Activated CD8-positive, alpha-beta T cell treated with anti-CD3 and anti-CD28 coated beads, Interleukin-2, amount 10 ng/mL, durations not matched to agents 7 days and 5 days (primary cell): ENCODE results near the gene HIVEP1. TPM values are rescaled to one million over a fixed set of nuclear protein-coding genes. Genes with fewer than 3 reads are reported as not detected.

Source experiments
- ATAC-seq: fragments of 150-1000 bp; cut with Tn5 transposase; one replicate; pipeline ENCODE4 v1.10.0; 2021; ENCODE audit warnings: moderate library complexity
- CTCF ChIA-PET: fragments of 350-600 bp; sonication (Branson Sonifier 250); formaldehyde crosslinking; loops from one replicate; lab custom pipeline; 2021; ENCODE audit warnings: antibody characterized with exemption; lab: Charles Lee
- POLR2A ChIA-PET: fragments of 350-600 bp; sonication (Branson Sonifier 250); formaldehyde crosslinking; loops from one replicate; lab custom pipeline; 2021; ENCODE audit warnings: antibody characterized with exemption; lab: Charles Lee
- DNase-seq: peaks from one replicate; pipeline ENCODE4 v3.0.0-alpha.2; 2020
- H3K27ac Mint-ChIP-seq: one replicate; pipeline ENCODE4 v1.8.0; 2021; ENCODE audit warnings: mild to moderate bottlenecking, mixed read lengths
- H3K27me3 Mint-ChIP-seq: one replicate; pipeline ENCODE4 v1.8.0; 2021; ENCODE audit warnings: low read depth, mixed read lengths
- H3K36me3 Mint-ChIP-seq: one replicate; pipeline ENCODE4 v1.8.0; 2021; ENCODE audit warnings: low read depth, mixed read lengths
- H3K4me1 Mint-ChIP-seq: one replicate; pipeline ENCODE4 v1.8.0; 2021; ENCODE audit warnings: low read depth, mixed read lengths
- H3K4me3 Mint-ChIP-seq: one replicate; pipeline ENCODE4 v1.8.0; 2021; ENCODE audit warnings: mild to moderate bottlenecking, mixed read lengths
- H3K9me3 Mint-ChIP-seq: one replicate; pipeline ENCODE4 v1.8.0; 2022; ENCODE audit warnings: mixed read lengths; ENCODE audit not compliant: insufficient read depth
- total RNA-seq, 2 experiments: library from RNA; stranded (reverse); gene quantifications; one replicate each; pipeline ENCODE4 v1.2.3, GENCODE V29; 2021

The HIVEP1 gene
- total RNA-seq, 2 experiments from 2014 or later, result 21.2 to 21.4 TPM

GRCh38 chr6:12071064-12071615 lies 59.0 kb downstream of the HIVEP1 start:
- POLR2A ChIA-PET, result no interaction called here
- no peak for ATAC-seq
- H3K27ac Mint-ChIP-seq, result no peak overlapping the region
- no peak for DNase-seq
- CTCF ChIA-PET, result no interaction called here
- H3K4me3 Mint-ChIP-seq, result no peak overlapping the region
- no peaks in the 10 kb centered on the region for H3K9me3 Mint-ChIP-seq
- peaks cover 33% of the 10 kb centered on the region for H3K4me1 Mint-ChIP-seq
- no peaks in the 10 kb centered on the region for H3K27me3 Mint-ChIP-seq
- peaks cover 5% of the 10 kb centered on the region for H3K36me3 Mint-ChIP-seq

GRCh38 chr6:12075067-12075563 lies 63.0 kb downstream of the HIVEP1 start:
- CTCF ChIA-PET, result interaction anchor here (0.7 to 3.1 kb wide), 16 partner anchors 8 to 1316 kb away, joined by 3 to 33 read pairs (median 4); no protein-coding TSS in a partner anchor

GRCh38 chr6:12077021-12077710 lies 65.1 kb downstream of the HIVEP1 start:
- ATAC-seq (no peak), DNase-seq (no peak)
- Mint-ChIP-seq H3K4me1 (peaks cover 33% of the 10 kb centered on the region), H3K27ac (peak overlapping the region; percentile 19), H3K36me3 (peaks cover 4% of the 10 kb centered on the region), H3K9me3 (no peaks in the 10 kb centered on the region), H3K4me3 (no peak overlapping the region), H3K27me3 (no peaks in the 10 kb centered on the region)
- ChIA-PET POLR2A (interaction anchor here (0.5 kb wide), 1 partner anchor 10 kb away, joined by 3 read pairs; no protein-coding TSS in a partner anchor), CTCF (interaction anchor here (0.6 to 2.2 kb wide), 3 partner anchors 12 to 213 kb away, joined by 3 to 6 read pairs (median 5); partner anchors contain the start of gene EDN1)

More at GRCh38 chr6:12075067-12075563, 63.0 kb downstream of the HIVEP1 start:
- H3K4me1 Mint-ChIP-seq, result peaks cover 36% of the 10 kb centered on the region
- DNase-seq (no peak), ATAC-seq (no peak)
- POLR2A ChIA-PET, result interaction anchor here (1.5 kb wide), 1 partner anchor 62 kb away, joined by 3 read pairs; no protein-coding TSS in a partner anchor
- H3K9me3 Mint-ChIP-seq, result no peaks in the 10 kb centered on the region
- H3K36me3 Mint-ChIP-seq, result peaks cover 5% of the 10 kb centered on the region
- H3K4me3 Mint-ChIP-seq, result no peak overlapping the region
- H3K27me3 Mint-ChIP-seq, result no peaks in the 10 kb centered on the region
- peak overlapping the region; percentile 23 for H3K27ac Mint-ChIP-seq

GRCh38 chr6:12078014-12078413 lies 65.9 kb downstream of the HIVEP1 start:
- H3K27ac Mint-ChIP-seq, result no peak overlapping the region
- DNase-seq, result no peak
- H3K27me3 Mint-ChIP-seq, result no peaks in the 10 kb centered on the region
- peaks cover 30% of the 10 kb centered on the region for H3K4me1 Mint-ChIP-seq
- H3K9me3 Mint-ChIP-seq, result no peaks in the 10 kb centered on the region
- ChIA-PET CTCF (interaction anchor here (0.6 to 2.2 kb wide), 3 partner anchors 13 to 212 kb away, joined by 3 to 6 read pairs (median 5); partner anchors contain the start of gene EDN1), POLR2A (interaction anchor here (0.5 kb wide), 2 partner anchors 11 to 365 kb away, joined by 3 read pairs; no protein-coding TSS in a partner anchor)
- H3K36me3 Mint-ChIP-seq, result no peaks in the 10 kb centered on the region
- H3K4me3 Mint-ChIP-seq, result no peak overlapping the region
- ATAC-seq, result no peak

- Mint-ChIP-seq H3K36me3 (no peaks in the 10 kb centered on the region), H3K27me3 (no peaks in the 10 kb centered on the region), H3K9me3 (no peaks in the 10 kb centered on the region), H3K4me3 (no peak overlapping the region), H3K27ac (no peak overlapping the region), H3K4me1 (peaks cover 16% of the 10 kb centered on the region)
- ChIA-PET CTCF (no interaction called here), POLR2A (no interaction called here)
- ATAC-seq, result no peak
- no peak for DNase-seq
Observed at GRCh38 chr6:12081771-12082170, 69.7 kb downstream of the HIVEP1 start.

GRCh38 chr6:12082368-12082767 lies 70.3 kb downstream of the HIVEP1 start:
- ATAC-seq (no peak), DNase-seq (no peak)
- H3K27me3 Mint-ChIP-seq, result no peaks in the 10 kb centered on the region
- CTCF ChIA-PET, result interaction anchor here (1.2 kb wide), 1 partner anchor 16 kb away, joined by 3 read pairs; no protein-coding TSS in a partner anchor
- H3K4me1 Mint-ChIP-seq, result peaks cover 15% of the 10 kb centered on the region
- H3K36me3 Mint-ChIP-seq, result no peaks in the 10 kb centered on the region
- H3K4me3 Mint-ChIP-seq, result no peak overlapping the region
- POLR2A ChIA-PET, result no interaction called here
- no peak overlapping the region for H3K27ac Mint-ChIP-seq
- H3K9me3 Mint-ChIP-seq, result no peaks in the 10 kb centered on the region

GRCh38 chr6:12083302-12083701 lies 71.2 kb downstream of the HIVEP1 start:
- H3K9me3 Mint-ChIP-seq, result no peaks in the 10 kb centered on the region
- H3K27ac Mint-ChIP-seq, result no peak overlapping the region
- no peaks in the 10 kb centered on the region for H3K36me3 Mint-ChIP-seq
- no peak overlapping the region for H3K4me3 Mint-ChIP-seq
- no peak for ATAC-seq
- ChIA-PET POLR2A (no interaction called here), CTCF (interaction anchor here (0.7 to 1.2 kb wide), 3 partner anchors 8 to 43 kb away, joined by 3 read pairs; no protein-coding TSS in a partner anchor)
- DNase-seq, result no peak
- H3K27me3 Mint-ChIP-seq, result no peaks in the 10 kb centered on the region
- peaks cover 15% of the 10 kb centered on the region for H3K4me1 Mint-ChIP-seq

GRCh38 chr6:12083763-12084162 lies 71.7 kb downstream of the HIVEP1 start:
- peaks cover 15% of the 10 kb centered on the region for H3K4me1 Mint-ChIP-seq
- no peak overlapping the region for H3K27ac Mint-ChIP-seq
- H3K36me3 Mint-ChIP-seq, result no peaks in the 10 kb centered on the region
- POLR2A ChIA-PET, result no interaction called here
- H3K9me3 Mint-ChIP-seq, result no peaks in the 10 kb centered on the region
- CTCF ChIA-PET, result interaction anchor here (0.7 to 1.0 kb wide), 2 partner anchors 8 to 43 kb away, joined by 3 read pairs; no protein-coding TSS in a partner anchor
- ATAC-seq (no peak), DNase-seq (no peak)
- no peak overlapping the region for H3K4me3 Mint-ChIP-seq
- no peaks in the 10 kb centered on the region for H3K27me3 Mint-ChIP-seq

- H3K4me1 Mint-ChIP-seq, result peaks cover 15% of the 10 kb centered on the region
- ChIA-PET POLR2A (no interaction called here), CTCF (interaction anchor here (1.2 kb wide), 1 partner anchor 19 kb away, joined by 3 read pairs; no protein-coding TSS in a partner anchor)
- ATAC-seq (no peak), DNase-seq (no peak)
- no peaks in the 10 kb centered on the region for H3K27me3 Mint-ChIP-seq
- H3K4me3 Mint-ChIP-seq, result no peak overlapping the region
- no peaks in the 10 kb centered on the region for H3K9me3 Mint-ChIP-seq
- H3K27ac Mint-ChIP-seq, result no peak overlapping the region
- H3K36me3 Mint-ChIP-seq, result peaks cover 3% of the 10 kb centered on the region
Observed at GRCh38 chr6:12084681-12085080, 72.6 kb downstream of the HIVEP1 start.

GRCh38 chr6:12088531-12088930 lies 76.4 kb downstream of the HIVEP1 start:
- ATAC-seq (no peak), DNase-seq (no peak)
- ChIA-PET CTCF (interaction anchor here (0.7 to 1.3 kb wide), 2 partner anchors 9 to 50 kb away, joined by 3 to 5 read pairs; no protein-coding TSS in a partner anchor), POLR2A (no interaction called here)
- Mint-ChIP-seq H3K27ac (no peak overlapping the region), H3K4me1 (peaks cover 7% of the 10 kb centered on the region), H3K4me3 (no peak overlapping the region), H3K36me3 (peaks cover 14% of the 10 kb centered on the region), H3K9me3 (no peaks in the 10 kb centered on the region), H3K27me3 (no peaks in the 10 kb centered on the region)

GRCh38 chr6:12090714-12091113 lies 78.6 kb downstream of the HIVEP1 start:
- Mint-ChIP-seq H3K4me3 (no peak overlapping the region), H3K9me3 (no peaks in the 10 kb centered on the region), H3K27ac (no peak overlapping the region), H3K27me3 (no peaks in the 10 kb centered on the region), H3K36me3 (peaks cover 19% of the 10 kb centered on the region), H3K4me1 (peaks cover 5% of the 10 kb centered on the region)
- DNase-seq, result no peak
- POLR2A ChIA-PET, result no interaction called here
- ATAC-seq, result no peak
- CTCF ChIA-PET, result interaction anchor here (1.1 kb wide), 1 partner anchor 52 kb away, joined by 3 read pairs; no protein-coding TSS in a partner anchor
